Measurements from ENCODE around the gene PEX10. TPM values are rescaled to one million over a fixed set of nuclear protein-coding genes. Genes with fewer than 3 reads are reported as not detected.

Gene PEX10
- total and polyA plus RNA-seq, 2 of the 8 experiments (the other 6 are each of a cell fraction or from before 2014, with no cell fraction given) = 24.3 to 26.9 TPM

DNA sequence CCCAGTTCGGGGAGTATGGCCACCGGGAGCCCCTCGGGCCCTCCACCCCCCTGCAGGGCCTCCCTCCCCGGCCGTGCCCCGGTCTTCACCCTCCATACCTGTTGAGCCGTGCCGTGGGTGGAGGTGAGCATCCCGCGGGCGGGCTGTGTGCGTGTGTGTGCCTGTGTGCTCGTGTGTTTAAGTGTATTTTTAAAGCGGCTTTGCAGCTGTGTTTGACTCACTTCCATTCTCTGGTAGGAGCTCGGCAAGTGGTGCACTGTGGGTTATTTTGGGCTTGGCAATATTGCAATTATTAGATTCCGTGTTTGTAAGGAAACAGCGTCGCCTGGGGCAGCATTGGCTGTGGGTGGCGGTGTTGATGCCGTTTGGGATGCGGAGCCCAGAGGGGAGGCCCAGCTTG, 43.4 kb upstream of the PEX10 start:
- H3K36me3 ChIP-seq (ENCODE audit: control insufficient read depth in 2 of 4, insufficient read depth in 4 of 4, low read length in 3 of 4) = no peaks in the 10 kb centered on the region
- H2BK20ac ChIP-seq (ENCODE audit: low read length) = no peak overlapping the region
- no peak overlapping the region for H3K27ac ChIP-seq (ENCODE audit: low read depth, low read length)
- no peak overlapping the region for H2BK15ac ChIP-seq (ENCODE audit: low read length)
- no peak overlapping the region for H3K23ac ChIP-seq (ENCODE audit: insufficient read length)
- no peak overlapping the region for H3K18ac ChIP-seq (ENCODE audit: extremely low read depth, low read length)
- H3K27me3 ChIP-seq (replicated peaks in 1 of 4; ENCODE audit: control insufficient read depth in 3 of 4, extremely low read depth in 1 of 4, insufficient read depth in 3 of 4, low read length in 3 of 4) = no peaks in the 10 kb centered on the region; a peak in 1 of 7 replicates
- H3K4ac ChIP-seq (replicated peaks; ENCODE audit: insufficient read length, low read depth, low read length) = no peak overlapping the region
- no peaks in the 10 kb centered on the region for H3K23me2 ChIP-seq (ENCODE audit: low read depth, low read length)
- no peak overlapping the region for H2AFZ ChIP-seq (ENCODE audit: low read length)
- H3K79me1 ChIP-seq (ENCODE audit: low read depth, low read length) = no peaks in the 10 kb centered on the region
- CTCF ChIA-PET (ENCODE audit: partially characterized antibody) = interaction anchor here (1.0 to 2.1 kb wide), 5 partner anchors 20 to 80 kb away, joined by 3 to 6 read pairs (median 3); partner anchors contain the start of gene PLCH2
- no peak overlapping the region for H3K14ac ChIP-seq (ENCODE audit: insufficient read length)
- no peak for DNase-seq (ENCODE audit: low read depth in 1 of 2, low spot score in 2 of 2)
- FAIRE-seq = no peak
- H3K4me2 ChIP-seq (ENCODE audit: insufficient read depth in 1 of 2, low read depth in 2 of 2, low read length in 2 of 2) = no peak overlapping the region
- peaks cover 0 to 5% (median 3%) of the 10 kb centered on the region in 4 experiments; a peak in 4 of 7 replicates for H3K4me1 ChIP-seq (replicated peaks in 1 of 4; ENCODE audit: control insufficient read depth in 3 of 4, insufficient read depth in 4 of 4, low read length in 3 of 4)
- no peak overlapping the region for H4K5ac ChIP-seq (ENCODE audit: insufficient read length, low read depth, low read length)
- H3K9me3 ChIP-seq (ENCODE audit: insufficient read depth in 2 of 2, low read depth in 1 of 2, low read length in 1 of 2) = no peaks in the 10 kb centered on the region
- no peak for TF ChIP-seq CHD2 (IDR thresholded peaks at IDR 0.05; ENCODE audit: low read length)
- TF ChIP-seq CEBPB (IDR thresholded peaks at IDR 0.05; ENCODE audit: low read depth, low read length) = no peak
- TF ChIP-seq SIN3A (conservative IDR thresholded peaks at IDR 0.05 in 1 of 2, IDR thresholded peaks at IDR 0.05 in 1 of 2; ENCODE audit: low read depth in 1 of 2, low read length in 2 of 2) = no peak
- no peak for TF ChIP-seq BRCA1 (IDR thresholded peaks at IDR 0.05; ENCODE audit: low read depth, low read length)
- TF ChIP-seq CBX8 (IDR thresholded peaks at IDR 0.05; ENCODE audit: borderline replicate concordance, low read depth, low read length) = no peak
- no peak for TF ChIP-seq TCF12 (IDR thresholded peaks at IDR 0.05; ENCODE audit: low read depth, low read length)
- no peak for TF ChIP-seq GABPA (IDR thresholded peaks at IDR 0.05; ENCODE audit: borderline replicate concordance, insufficient read depth, low read length)
- TF ChIP-seq TAF7 (optimal IDR thresholded peaks at IDR 0.05; ENCODE audit: borderline replicate concordance, low read depth, low read length) = no peak
- no peak for TF ChIP-seq JUND (IDR thresholded peaks at IDR 0.05; ENCODE audit: low read length)
- TF ChIP-seq CBX5 (IDR thresholded peaks at IDR 0.05; ENCODE audit: low read depth, low read length) = no peak
- no peak for TF ChIP-seq SRF (IDR thresholded peaks at IDR 0.05; ENCODE audit: low read depth, low read length)
- TF ChIP-seq MAFK (IDR thresholded peaks at IDR 0.05; ENCODE audit: low read depth, low read length) = no peak
- TF ChIP-seq SUZ12 (IDR thresholded peaks at IDR 0.05; ENCODE audit: low read length) = no peak
- H3K56ac ChIP-seq (replicated peaks; ENCODE audit: insufficient read length, low read depth, low read length) = no peak overlapping the region
- H3K79me2 ChIP-seq (ENCODE audit: control insufficient read depth in 1 of 2, insufficient read depth in 2 of 2, low read length in 2 of 2) = no peaks in the 10 kb centered on the region
- H4K8ac ChIP-seq (ENCODE audit: extremely low read depth, insufficient read depth, low read length) = no peak overlapping the region
- H4K20me1 ChIP-seq (replicated peaks in 1 of 2; ENCODE audit: control insufficient read depth in 1 of 2, insufficient read depth in 2 of 2, low read length in 2 of 2) = peaks cover 0 to under 1% of the 10 kb centered on the region in 2 experiments
- no peak overlapping the region for H2BK120ac ChIP-seq (replicated peaks; ENCODE audit: low read depth, low read length)
- H2AK5ac ChIP-seq (ENCODE audit: low read depth, low read length) = no peak overlapping the region
- no peak overlapping the region for H3K4me3 ChIP-seq (ENCODE audit: extremely low read depth in 1 of 4, insufficient read depth in 2 of 4, low read depth in 3 of 4, low read length in 4 of 4)
- no peak overlapping the region for H2BK12ac ChIP-seq (ENCODE audit: low read depth, low read length)
- 87% methylated on average over 19 of the region's 21 CpGs; no CpG with 5 or more reads in 1 of the 2 experiments for WGBS, 2 experiments (ENCODE audit: extremely low coverage in 1 of 2, insufficient coverage in 1 of 2, insufficient read length in 1 of 2, insufficient replicate concordance in 2 of 2, low coverage in 1 of 2, low lambda C conversion rate in 2 of 2, missing lambda C conversion rate in 1 of 2)
- no peak overlapping the region for H3K9ac ChIP-seq (replicated peaks in 1 of 4; ENCODE audit: extremely low read depth in 1 of 4, low read depth in 3 of 4, low read length in 3 of 4)
- POLR2A ChIA-PET (ENCODE audit: partially characterized antibody) = interaction anchor here (0.7 kb wide), 1 partner anchor 52 kb away, joined by 3 read pairs; no protein-coding TSS in a partner anchor
- no peak overlapping the region for H2BK5ac ChIP-seq (ENCODE audit: low read depth, low read length)
- no peak overlapping the region for H4K91ac ChIP-seq (replicated peaks; ENCODE audit: insufficient read length, low read length)

Data from H1 (cell line).